Measurements from ENCODE around the gene MARCHF10.

- TF ChIP-seq CTCF (IDR thresholded peaks at IDR 0.05): no peak
- TF ChIP-seq POLR2A (IDR thresholded peaks at IDR 0.05): no peak
- no peak for TF ChIP-seq POLR2AphosphoS5 (IDR thresholded peaks at IDR 0.05)
Measured at GRCh38 chr17:62847426-62847825, 39.3 kb upstream of the MARCHF10 start.

Data from transverse colon (tissue), 4 donors.